Lung microvascular endothelial cell (primary cell): Measurements from ENCODE around the gene FKBP1C. TPM values are rescaled to one million over a fixed set of nuclear protein-coding genes. Genes with fewer than 3 reads are reported as not detected.
"Not testable (repeated sequence)": the region's sequence is repeated elsewhere in the genome, so short reads cannot be mapped to it uniquely, and the experiment has no call there.

Source experiments
- DNase-seq, 2 donors: peaks; one replicate each; pipeline versions ENCODE4 v3.0.0 to v3.0.0-alpha.2; 2010; ENCODE audit warnings: low read depth in 2 of 2
- total RNA-seq: library from RNA; depleted of rRNA; stranded (reverse); fragments of >200 nt; gene quantifications from 2 replicates; pipeline ENCODE4 v1.2.1, GENCODE V29; 2014

Gene FKBP1C
- total RNA-seq = 1.7 and 3.4 TPM in 2 replicates

GRCh38 chr6:63211343-63211742, at the start of gene FKBP1C:
Gene FKBP1C, plus strand, starts transcription at chr6:63211469.
- DNase-seq = not testable (repeated sequence)

- not testable (repeated sequence) for DNase-seq
Observed at GRCh38 chr6:63164047-63164803, 47.0 kb upstream of the FKBP1C start.

- no peak for DNase-seq
Observed at GRCh38 chr6:63174173-63174572, 37.1 kb upstream of the FKBP1C start.

GRCh38 chr6:63176181-63176580, 35.1 kb upstream of the FKBP1C start:
- DNase-seq = no peak

GRCh38 chr6:63180367-63180766, 30.9 kb upstream of the FKBP1C start:
- DNase-seq = no peak

- no peak for DNase-seq
Observed at GRCh38 chr6:63186970-63187369, 24.3 kb upstream of the FKBP1C start.

GRCh38 chr6:63188828-63189227, 22.4 kb upstream of the FKBP1C start:
- DNase-seq = no peak

GRCh38 chr6:63193324-63193723, 17.9 kb upstream of the FKBP1C start:
- DNase-seq = no peak

- DNase-seq = no peak
Observed at GRCh38 chr6:63197741-63198140, 13.5 kb upstream of the FKBP1C start.

GRCh38 chr6:63213325-63213724, 2.1 kb downstream of the FKBP1C start:
- no peak for DNase-seq

- no peak for DNase-seq
Observed at GRCh38 chr6:63214816-63215215, 3.5 kb downstream of the FKBP1C start.

GRCh38 chr6:63224179-63224578, 12.9 kb downstream of the FKBP1C start:
- DNase-seq = no peak

GRCh38 chr6:63225987-63226386, 14.7 kb downstream of the FKBP1C start:
- DNase-seq = not testable (repeated sequence)

GRCh38 chr6:63227928-63228894, 16.9 kb downstream of the FKBP1C start:
- DNase-seq = not testable (repeated sequence)

GRCh38 chr6:63230027-63230426, 18.8 kb downstream of the FKBP1C start:
- not testable (repeated sequence) for DNase-seq

GRCh38 chr6:63230511-63230910, 19.2 kb downstream of the FKBP1C start:
- DNase-seq = not testable (repeated sequence)

- no peak for DNase-seq
Observed at GRCh38 chr6:63236398-63236817, 25.1 kb downstream of the FKBP1C start.

GRCh38 chr6:63245420-63245819, 34.2 kb downstream of the FKBP1C start:
- DNase-seq = no peak

GRCh38 chr6:63245909-63246308, 34.6 kb downstream of the FKBP1C start:
- no peak for DNase-seq

GRCh38 chr6:63246581-63246980, 35.3 kb downstream of the FKBP1C start:
- no peak for DNase-seq

- no peak for DNase-seq
Observed at GRCh38 chr6:63249875-63250482, 38.7 kb downstream of the FKBP1C start.

- no peak for DNase-seq
Observed at GRCh38 chr6:63259153-63259552, 47.9 kb downstream of the FKBP1C start.
